Islet precursor cell (in vitro differentiated cells): ENCODE measurements around the gene LCK.
"Not testable (repeated sequence)": the region's sequence is repeated elsewhere in the genome, so short reads cannot be mapped to it uniquely, and the experiment has no call there.

ENCODE experiments used
- DNase-seq: peaks from one replicate; pipeline ENCODE4 v3.0.0-alpha.2; 2018

Gene LCK

GRCh38 chr1:32274646-32275340, 23.7 kb downstream of the LCK start:
- DNase-seq = no peak

DNA sequence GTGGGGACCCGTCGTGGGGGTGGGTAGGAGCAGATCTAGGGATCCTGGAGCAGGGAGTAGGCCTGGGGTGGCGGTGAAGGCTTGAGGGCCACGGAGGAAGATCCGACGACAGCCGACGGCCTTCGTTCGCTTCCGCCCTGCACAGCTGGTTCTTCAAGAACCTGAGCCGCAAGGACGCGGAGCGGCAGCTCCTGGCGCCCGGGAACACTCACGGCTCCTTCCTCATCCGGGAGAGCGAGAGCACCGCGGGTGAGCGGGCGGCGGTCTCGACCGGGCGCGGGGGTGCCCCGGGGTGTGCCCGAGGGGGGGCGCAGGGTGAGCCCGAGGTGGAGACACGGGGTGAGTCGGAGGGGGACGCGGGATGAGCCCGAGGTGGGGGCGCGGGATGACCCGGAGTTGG, 24.4 kb downstream of the LCK start:
- no peak for DNase-seq

- no peak for DNase-seq
Measured at GRCh38 chr1:32276032-32276782, 25.1 kb downstream of the LCK start.

- DNase-seq = not testable (repeated sequence)
Measured at GRCh38 chr1:32284777-32285176, 33.7 kb downstream of the LCK start.

GRCh38 chr1:32285658-32286057, 34.6 kb downstream of the LCK start:
- no peak for DNase-seq

DNA sequence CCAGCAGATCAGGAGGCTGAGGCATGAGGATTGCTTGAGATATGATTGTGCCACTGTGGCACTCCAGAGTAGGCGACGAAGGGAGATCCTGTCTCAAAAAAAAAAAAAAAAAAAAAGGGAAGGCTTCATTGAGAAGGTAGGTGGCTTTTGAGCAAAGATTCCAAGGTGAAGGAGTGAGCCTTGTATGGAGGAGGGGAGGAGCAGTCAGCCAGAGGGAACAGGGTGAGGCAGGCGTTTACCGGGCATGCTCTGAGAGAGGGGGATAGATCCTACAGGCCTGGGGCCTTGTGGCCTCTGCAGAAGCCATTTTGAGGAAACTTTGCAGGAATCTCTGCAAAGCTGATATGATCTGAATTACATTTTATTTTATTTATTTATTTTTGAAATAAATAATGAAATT, 35.7 kb downstream of the LCK start:
- DNase-seq = no peak

DNA sequence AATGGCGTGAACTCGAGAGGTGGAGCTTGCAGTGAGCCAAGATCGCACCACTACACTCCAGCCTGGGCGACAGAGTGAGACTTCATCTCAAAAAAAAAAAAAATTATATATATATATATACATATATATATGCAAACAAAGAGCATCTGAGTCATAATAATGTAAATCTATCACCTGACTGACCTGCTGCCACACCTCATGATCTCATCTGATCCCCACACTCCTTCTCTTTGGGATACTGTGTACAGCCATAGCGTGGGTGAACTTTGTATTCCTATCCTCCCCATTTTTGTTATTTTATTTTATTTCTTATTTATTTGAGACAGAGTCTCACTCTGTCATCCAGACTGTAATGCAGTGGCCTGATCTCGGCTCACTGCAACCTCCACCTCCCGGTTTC, 38.2 kb downstream of the LCK start:
- DNase-seq = no peak

DNA sequence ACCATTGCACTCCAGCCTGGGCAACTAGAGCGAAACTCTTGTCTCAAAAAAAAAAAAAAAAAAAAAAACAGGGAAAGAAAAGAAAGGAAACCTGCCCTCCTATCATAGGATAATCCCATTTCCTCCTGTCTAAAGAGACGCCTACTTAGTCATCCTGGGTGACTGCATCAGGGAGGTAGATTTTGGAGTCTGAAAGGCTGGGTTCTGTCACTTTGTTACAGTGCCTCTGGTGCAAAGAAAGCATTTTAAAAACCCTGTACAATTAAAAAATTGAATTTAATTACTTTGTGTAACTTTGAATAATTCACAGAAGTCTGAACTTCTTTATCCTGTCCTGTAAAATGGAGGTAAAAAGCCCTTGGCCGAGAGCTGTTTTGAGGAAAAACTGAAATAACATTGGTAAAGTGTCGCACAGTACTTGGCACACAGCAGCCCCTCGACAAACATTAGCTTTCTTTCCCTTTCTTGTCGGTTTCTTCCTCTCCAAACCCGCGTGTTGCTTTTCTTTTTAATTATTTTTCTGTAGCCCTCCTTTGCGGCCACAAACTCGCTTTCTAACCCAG, 40.2 kb downstream of the LCK start:
- no peak for DNase-seq

DNA sequence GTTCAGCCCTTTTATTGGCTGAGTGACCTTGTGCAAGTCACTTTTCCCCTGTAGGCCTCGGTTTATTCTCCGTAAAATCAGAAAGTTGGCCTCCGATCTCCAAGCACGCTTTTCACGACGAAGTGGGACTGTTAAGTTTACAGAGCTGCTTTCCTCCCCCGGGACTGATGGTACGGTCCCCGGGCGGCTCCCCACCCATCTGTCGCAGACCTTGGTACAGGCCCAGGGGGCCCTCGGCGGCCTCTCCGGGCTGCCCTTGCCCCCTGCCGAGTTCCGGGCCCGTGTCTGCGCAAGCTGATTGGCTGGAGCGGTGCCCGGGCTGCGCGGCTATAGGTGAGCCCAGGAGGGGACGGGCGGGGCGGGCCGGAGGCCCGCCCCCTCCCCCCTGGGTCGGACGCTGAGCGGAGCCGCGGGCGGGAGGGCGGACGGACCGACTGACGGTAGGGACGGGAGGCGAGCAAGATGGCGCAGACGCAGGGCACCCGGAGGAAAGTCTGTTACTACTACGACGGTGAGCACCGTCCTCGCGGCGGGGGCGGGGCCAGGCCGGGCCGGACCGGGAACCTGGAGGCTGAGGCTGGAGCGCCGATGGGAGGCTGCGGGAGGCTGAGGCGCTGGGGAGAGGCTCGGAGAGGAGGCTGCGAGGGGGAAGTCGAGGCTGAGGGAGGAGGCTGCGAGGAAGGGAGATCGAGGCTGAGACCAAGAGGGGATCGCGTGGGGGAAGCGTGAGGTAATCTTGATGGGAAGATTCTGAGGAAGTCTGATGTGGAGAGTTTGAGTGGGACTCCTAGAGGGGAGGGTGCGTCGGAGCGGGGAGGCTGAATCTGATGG, 40.9 kb downstream of the LCK start, which contains the start of gene HDAC1:
Gene HDAC1, plus strand, starts transcription at position 376 of the 831 bp plus-strand sequence. Its CDS starts 87 bp downstream, at position 463.
- peak; percentile 98 for DNase-seq

DNA sequence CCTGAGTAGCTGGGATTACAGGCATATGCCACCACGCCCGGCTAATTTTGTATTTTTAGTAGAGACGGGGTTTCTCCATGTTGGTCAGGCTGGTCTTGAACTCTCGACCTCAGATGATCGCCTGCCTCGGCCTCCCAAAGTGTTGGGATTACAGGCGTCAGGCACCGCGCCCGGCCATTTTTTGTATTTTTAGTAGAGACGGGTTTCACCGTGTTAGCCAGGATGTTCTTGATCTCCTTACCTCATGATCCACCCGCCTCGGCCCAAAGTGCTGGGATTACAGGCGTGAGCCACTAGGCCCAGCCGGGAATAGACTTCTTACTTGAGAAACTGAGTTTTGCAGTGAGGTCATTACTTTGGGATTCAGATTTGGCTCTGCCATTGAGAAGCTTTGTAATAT, 47.1 kb downstream of the LCK start:
- not testable (repeated sequence) for DNase-seq

DNA sequence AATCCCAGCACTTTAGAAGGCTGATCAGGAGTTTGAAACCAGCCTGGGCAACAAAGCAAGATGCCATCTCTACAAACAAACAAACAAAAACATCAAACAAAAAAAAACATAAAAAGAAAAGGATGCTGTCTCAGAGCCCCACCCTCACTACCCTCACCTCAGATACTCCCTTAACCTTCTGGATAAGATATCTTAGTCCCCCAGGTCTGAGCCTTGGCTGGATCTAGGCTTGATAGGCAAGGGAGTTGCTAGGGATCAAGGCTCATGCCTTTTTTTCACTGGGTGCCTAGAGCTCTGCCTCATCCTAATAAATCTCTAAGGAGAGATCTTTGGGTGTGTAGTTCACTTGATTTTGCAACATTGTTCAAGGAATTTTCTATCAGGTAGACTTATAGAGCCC, 48.3 kb downstream of the LCK start:
- no peak for DNase-seq

- no peak for DNase-seq
Measured at GRCh38 chr1:32303358-32303757, 52.3 kb downstream of the LCK start.

DNA sequence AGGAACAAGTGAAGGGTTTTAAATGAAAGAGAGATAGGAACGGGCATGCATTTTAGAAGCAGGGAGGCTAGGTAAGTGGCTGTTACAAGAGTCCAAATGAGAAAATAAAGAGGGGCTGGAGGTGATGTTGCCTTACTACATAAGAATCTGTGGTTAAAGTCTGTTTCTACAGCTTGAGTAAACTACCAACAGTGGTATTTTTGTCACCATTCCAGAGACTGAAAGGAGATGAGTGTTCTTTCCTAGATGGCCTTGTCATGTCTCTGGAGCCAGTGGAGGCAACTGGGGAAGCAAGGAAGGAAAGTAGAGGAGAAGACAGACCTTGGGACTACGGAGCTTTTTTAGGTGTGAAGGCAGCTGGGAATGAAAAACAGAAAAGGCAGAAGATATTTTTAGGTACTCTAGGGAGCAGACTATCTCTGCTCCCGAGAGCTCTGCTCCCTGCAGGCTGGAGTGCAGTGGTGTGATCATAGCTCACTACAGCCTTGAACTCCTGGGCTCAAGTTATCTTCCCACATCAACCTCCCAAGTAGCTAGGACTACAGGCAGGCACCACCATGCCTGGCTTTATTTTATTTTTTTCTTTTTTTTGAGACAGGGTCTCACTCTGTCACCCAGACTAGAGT, 53.0 kb downstream of the LCK start:
- no peak for DNase-seq

DNA sequence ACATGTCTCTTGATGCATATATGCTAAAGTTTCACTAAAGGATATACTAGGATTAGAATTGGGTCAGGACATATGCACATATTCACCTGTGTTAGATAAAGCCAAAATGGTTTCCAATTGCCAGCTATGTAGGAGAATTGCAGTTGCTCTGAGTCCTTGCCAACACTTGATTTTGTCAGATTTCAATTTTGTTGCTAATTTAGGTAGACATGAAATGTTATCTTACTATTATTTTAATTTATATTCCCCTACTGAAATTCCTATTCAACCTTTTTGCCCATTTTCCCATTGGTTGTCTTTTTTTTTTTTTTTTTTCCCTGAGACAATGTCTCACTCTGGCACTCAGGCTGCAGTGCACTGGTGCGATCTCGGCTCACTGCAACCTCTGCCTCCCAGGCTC, 54.2 kb downstream of the LCK start:
- DNase-seq = no peak

DNA sequence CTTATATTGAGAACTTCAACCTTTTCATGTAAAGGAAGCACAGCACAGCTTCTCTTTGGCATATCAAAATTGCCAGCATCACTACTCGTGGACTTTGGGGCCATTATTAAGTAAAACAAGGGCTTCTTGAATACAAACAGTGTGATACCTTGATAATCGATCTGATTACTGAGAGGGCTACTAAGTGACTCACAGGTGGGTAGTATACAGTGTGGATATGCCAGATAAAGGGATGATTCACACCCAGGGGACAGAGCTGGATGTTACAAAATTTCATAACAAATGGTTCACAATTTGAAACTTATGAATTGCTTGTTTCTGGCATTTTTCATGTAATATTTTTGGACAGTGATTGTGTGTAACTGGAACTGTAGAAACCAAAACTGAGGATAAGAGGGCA, 56.3 kb downstream of the LCK start:
- no peak for DNase-seq

GRCh38 chr1:32309960-32310359, 58.9 kb downstream of the LCK start:
- DNase-seq = no peak

- no peak for DNase-seq
Measured at GRCh38 chr1:32311709-32312393, 60.8 kb downstream of the LCK start.

DNA sequence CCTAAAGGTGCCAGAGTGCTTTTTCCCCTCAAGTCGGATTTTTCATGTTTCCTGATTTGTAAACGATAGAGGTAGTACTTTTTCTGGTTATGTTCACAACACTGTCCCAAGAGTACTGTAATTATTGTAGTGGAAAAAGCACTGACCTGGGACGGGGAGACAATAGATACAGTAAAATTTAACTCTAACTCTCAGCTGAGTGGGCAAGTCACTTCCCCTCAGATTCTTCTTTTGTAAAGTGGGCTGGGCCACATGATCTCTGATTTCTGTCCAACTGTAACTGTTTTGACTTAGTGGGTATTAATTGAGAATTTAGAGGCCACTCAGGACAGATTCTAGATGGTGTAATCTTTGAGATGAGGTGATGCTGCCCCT, 65.8 kb downstream of the LCK start:
- no peak for DNase-seq

GRCh38 chr1:32318127-32318869, 67.2 kb downstream of the LCK start:
- no peak for DNase-seq

DNA sequence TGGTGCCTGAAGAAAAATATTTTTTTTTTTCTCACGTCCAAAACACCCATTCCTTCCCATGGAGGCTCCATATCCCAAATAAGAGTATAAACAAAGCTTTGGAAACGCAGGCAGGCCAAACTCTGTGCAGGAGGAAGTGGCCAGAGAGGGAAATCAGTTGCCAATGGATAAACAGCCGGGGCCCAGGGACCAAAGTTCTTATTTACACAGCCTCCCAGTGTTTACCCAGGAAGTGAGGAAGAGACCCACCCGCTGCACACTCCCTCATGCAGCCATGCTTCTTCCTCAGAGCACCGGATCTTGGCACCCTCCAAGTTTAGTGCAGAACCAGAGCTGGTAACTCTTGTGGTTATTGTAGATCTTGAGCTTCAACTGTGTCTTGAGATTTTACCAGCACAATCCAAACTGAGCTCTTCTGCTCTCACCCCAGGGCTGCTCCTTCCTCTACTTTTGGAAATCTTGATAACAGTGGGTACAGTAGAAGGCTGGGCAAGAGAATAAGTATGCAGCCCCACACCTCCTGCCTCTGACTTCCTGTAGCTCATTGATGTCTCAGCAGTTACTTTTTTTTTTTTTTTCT, 70.7 kb downstream of the LCK start:
- DNase-seq = no peak

- DNase-seq = no peak
Measured at GRCh38 chr1:32327204-32327603, 76.1 kb downstream of the LCK start.
